H9 (cell line): ENCODE results near the gene VASN. TPM values are rescaled to one million over a fixed set of nuclear protein-coding genes. Genes with fewer than 3 reads are reported as not detected.

Experiments
- DNase-seq: peaks from one replicate; pipeline ENCODE4 v3.0.0-alpha.2; 2017
- H2AFZ ChIP-seq: one replicate; pipeline ENCODE4 v1.6.1; 2013; ENCODE audit warnings: mild to moderate bottlenecking, low read length, control low read depth, moderate library complexity
- H2AK5ac ChIP-seq: 2 replicates; pipeline ENCODE4 v1.6.1; 2013; ENCODE audit warnings: low read length, control low read depth, mixed read lengths; ENCODE audit not compliant: insufficient read length
- H2BK120ac ChIP-seq: one replicate; pipeline ENCODE4 v1.6.1; 2013; ENCODE audit warnings: low read depth, mild to moderate bottlenecking, low read length, control low read depth, inconsistent platforms; ENCODE audit not compliant: poor library complexity, severe bottlenecking
- H2BK12ac ChIP-seq: 2 replicates; pipeline ENCODE4 v1.6.1; 2013; ENCODE audit warnings: low read length, control low read depth, mixed read lengths, low read depth; ENCODE audit not compliant: insufficient read length
- H2BK15ac ChIP-seq: 2 replicates; pipeline ENCODE4 v1.6.1; 2013; ENCODE audit warnings: low read depth, low read length, control low read depth
- H2BK20ac ChIP-seq: one replicate; pipeline ENCODE4 v1.6.1; 2013; ENCODE audit warnings: low read depth, mild to moderate bottlenecking, low read length, control low read depth, inconsistent platforms; ENCODE audit not compliant: poor library complexity, severe bottlenecking
- H2BK5ac ChIP-seq: 2 replicates; pipeline ENCODE4 v1.6.1; 2013; ENCODE audit warnings: low read length, control low read depth, mixed read lengths; ENCODE audit not compliant: insufficient read length
- H3K14ac ChIP-seq: 2 replicates; pipeline ENCODE4 v1.6.1; 2013; ENCODE audit warnings: low read length, control low read depth; ENCODE audit not compliant: insufficient read depth
- H3K18ac ChIP-seq: 2 replicates; pipeline ENCODE4 v1.6.1; 2013; ENCODE audit warnings: low read depth, mild to moderate bottlenecking, mixed read lengths, low read length, control low read depth; ENCODE audit not compliant: insufficient read length
- H3K23ac ChIP-seq: 2 replicates; pipeline ENCODE4 v1.6.1; 2013; ENCODE audit warnings: low read length, control low read depth, mixed read lengths, low read depth; ENCODE audit not compliant: insufficient read length
- H3K23me2 ChIP-seq: 2 replicates; pipeline ENCODE4 v1.6.1; 2013; ENCODE audit warnings: low read depth, mild to moderate bottlenecking, mixed read lengths, low read length, control low read depth; ENCODE audit not compliant: insufficient read length, poor library complexity, severe bottlenecking
- H3K27ac ChIP-seq: 2 replicates; pipeline ENCODE4 v1.5.1; 2013; ENCODE audit warnings: low read length, control low read depth, mixed read lengths, low read depth; ENCODE audit not compliant: insufficient read length
- H3K27me3 ChIP-seq: 2 replicates; pipeline ENCODE4 v1.6.1; 2013; ENCODE audit warnings: low read length, control low read depth, inconsistent platforms; ENCODE audit not compliant: insufficient read depth
- H3K4ac ChIP-seq: 2 replicates; pipeline ENCODE4 v1.6.1; 2013; ENCODE audit warnings: low read depth, mild to moderate bottlenecking, control low read depth, inconsistent platforms, low read length, moderate library complexity
- H3K4me1 ChIP-seq: 2 replicates; pipeline ENCODE4 v1.6.1; 2013; ENCODE audit warnings: low read length, control low read depth, inconsistent platforms; ENCODE audit not compliant: insufficient read depth
- H3K4me2 ChIP-seq: 2 replicates; pipeline ENCODE4 v1.6.1; 2013; ENCODE audit warnings: low read length, control low read depth, mixed read lengths; ENCODE audit not compliant: insufficient read length, insufficient read depth
- H3K56ac ChIP-seq: 2 replicates; pipeline ENCODE4 v1.6.1; 2013; ENCODE audit warnings: low read depth, mild to moderate bottlenecking, mixed read lengths, low read length, control low read depth; ENCODE audit not compliant: insufficient read length
- H3K79me1 ChIP-seq: 2 replicates; pipeline ENCODE4 v1.6.1; 2013; ENCODE audit warnings: low read depth, mild to moderate bottlenecking, moderate library complexity, low read length, control low read depth, inconsistent platforms; ENCODE audit not compliant: insufficient read depth, poor library complexity, severe bottlenecking
- H3K79me2 ChIP-seq: 2 replicates; pipeline ENCODE4 v1.6.1; 2013; ENCODE audit warnings: low read length, control low read depth, inconsistent platforms; ENCODE audit not compliant: insufficient read depth
- H3K9ac ChIP-seq: 2 replicates; pipeline ENCODE4 v1.6.1; 2013; ENCODE audit warnings: low read length, control low read depth, mixed read lengths; ENCODE audit not compliant: insufficient read length; ENCODE audit errors: extremely low read depth
- H3K9me3 ChIP-seq: one replicate; pipeline ENCODE4 v1.6.1; 2013; ENCODE audit warnings: low read depth, low read length, inconsistent platforms; ENCODE audit not compliant: control insufficient read depth
- H3T11ph ChIP-seq: one replicate; pipeline ENCODE4 v1.6.1; 2013; ENCODE audit warnings: mild to moderate bottlenecking, low read length, control low read depth, inconsistent platforms
- H4K20me1 ChIP-seq: one replicate; pipeline ENCODE4 v1.6.1; 2013; ENCODE audit not compliant: control insufficient read depth, insufficient read length, insufficient read depth
- H4K5ac ChIP-seq: 2 replicates; pipeline ENCODE4 v1.6.1; 2013; ENCODE audit warnings: low read depth, mild to moderate bottlenecking, mixed read lengths, low read length, control low read depth; ENCODE audit not compliant: insufficient read length
- H4K8ac ChIP-seq: replicated peaks from 2 replicates; pipeline ENCODE4 v1.6.1; 2013; ENCODE audit warnings: low read length, control low read depth, mixed read lengths, low read depth; ENCODE audit not compliant: insufficient read length
- H4K91ac ChIP-seq: 2 replicates; pipeline ENCODE4 v1.6.1; 2013; ENCODE audit warnings: low read depth, mild to moderate bottlenecking, moderate library complexity, mixed read lengths, low read length, control low read depth; ENCODE audit not compliant: insufficient read length
- H3K27ac Mint-ChIP-seq, 3 experiments: 2 replicates in 2 of 3; 3 replicates in 1 of 3; pipeline ENCODE4 v1.8.0; 2020 to 2021; ENCODE audit warnings: mixed read lengths in 3 of 3, mild to moderate bottlenecking in 1 of 3, moderate library complexity in 1 of 3
- H3K27me3 Mint-ChIP-seq: 2 replicates; pipeline ENCODE4 v1.8.0; 2021; ENCODE audit warnings: low read depth, mild to moderate bottlenecking, moderate library complexity, mixed read lengths
- H3K36me3 Mint-ChIP-seq, 3 experiments: 2 replicates in 2 of 3; 3 replicates in 1 of 3; pipeline ENCODE4 v1.8.0; 2020 to 2021; ENCODE audit warnings: low read depth in 3 of 3, mixed read lengths in 3 of 3; ENCODE audit not compliant: insufficient read depth in 1 of 3
- H3K4me1 Mint-ChIP-seq, 2 experiments: 2 replicates each; pipeline ENCODE4 v1.8.0; 2020; ENCODE audit warnings: mixed read lengths in 2 of 2
- H3K4me3 Mint-ChIP-seq, 2 experiments: 2 replicates in 1 of 2; 3 replicates in 1 of 2; pipeline ENCODE4 v1.8.0; 2020 to 2021; ENCODE audit warnings: mild to moderate bottlenecking in 2 of 2, mixed read lengths in 2 of 2, moderate library complexity in 1 of 2
- H3K9me3 Mint-ChIP-seq, 2 experiments: 2 replicates in 1 of 2; 3 replicates in 1 of 2; pipeline ENCODE4 v1.8.0; 2020; ENCODE audit warnings: mild to moderate bottlenecking in 2 of 2, mixed read lengths in 2 of 2, moderate library complexity in 1 of 2
- WGBS: extraction: QIAGEN DNeasy Blood & Tissue Kit; methylation state at CpG from one replicate; pipeline ENCODE4 v1.1.7; 2013; ENCODE audit warnings: missing lambda C conversion rate, low lambda C conversion rate, mixed read lengths; ENCODE audit not compliant: insufficient read length; ENCODE audit errors: extremely low coverage; 5-methylcytosine and 5-hydroxymethylcytosine counted together
- total RNA-seq: library from RNA; stranded (reverse); gene quantifications from 2 replicates; pipeline ENCODE4 v1.2.1, GENCODE V29; 2021
- TF ChIP-seq, protein P1 (sequence below): fragments of 200-600 bp; sonication (generic); conservative IDR thresholded peaks from 3 replicates; pipeline ENCODE4 v1.8.0; 2021; ENCODE audit warnings: antibody characterized with exemption, mild to moderate bottlenecking

The VASN gene
- total RNA-seq, 1 experiment from 2014 or later: 11.0 TPM

DNA sequence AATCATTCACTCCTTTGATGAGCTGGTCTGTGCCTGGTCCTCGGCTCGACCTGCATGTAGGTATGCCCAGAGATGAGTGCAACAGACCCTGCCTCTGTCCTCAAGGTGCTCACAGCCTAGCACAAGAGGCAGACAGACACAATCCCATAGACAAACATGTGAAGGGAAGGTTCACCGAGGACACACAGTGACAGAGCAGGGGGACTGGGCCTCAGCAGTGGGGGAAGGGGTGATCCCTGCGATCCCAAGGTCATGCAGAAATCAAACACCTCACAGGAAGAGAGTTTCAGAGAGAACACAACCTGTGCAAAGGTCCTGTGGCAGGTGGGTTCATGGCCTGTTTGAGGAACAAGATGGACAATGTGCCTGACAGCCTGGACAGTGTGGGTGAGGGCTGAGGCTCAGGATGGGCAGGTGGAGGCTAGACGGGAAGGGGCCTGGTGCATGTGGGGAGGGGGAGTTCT, 4.2 kb upstream of the VASN start:
- Histone ChIP-seq H3K14ac (no peak overlapping the region; the same call in 1 of the 2 replicates), H4K8ac (no peak overlapping the region), H3K4me1 (no peaks in the 10 kb centered on the region), H2BK12ac (no peak overlapping the region), H2BK5ac (no peak overlapping the region), H3K27ac (no peak overlapping the region), H4K5ac (no peak overlapping the region), H3K23ac (no peak overlapping the region), H3K18ac (no peak overlapping the region), H2AFZ (no peak overlapping the region), H3K4ac (no peak overlapping the region), H3K4me2 (no peak overlapping the region), H4K20me1 (no peaks in the 10 kb centered on the region), H4K91ac (no peak overlapping the region), H2AK5ac (no peak overlapping the region), H3K79me2 (no peaks in the 10 kb centered on the region), H3K56ac (no peak overlapping the region), H2BK120ac (no peak overlapping the region), H2BK20ac (no peak overlapping the region), H3K27me3 (no peaks in the 10 kb centered on the region), H3K9me3 (no peaks in the 10 kb centered on the region), H3K79me1 (no peaks in the 10 kb centered on the region), H3K9ac (no peak overlapping the region), H3T11ph (no peak overlapping the region), H2BK15ac (no peak overlapping the region), H3K23me2 (no peaks in the 10 kb centered on the region)
- H3K4me3 Mint-ChIP-seq: no peak overlapping the region
- TF ChIP-seq, protein P1, sequence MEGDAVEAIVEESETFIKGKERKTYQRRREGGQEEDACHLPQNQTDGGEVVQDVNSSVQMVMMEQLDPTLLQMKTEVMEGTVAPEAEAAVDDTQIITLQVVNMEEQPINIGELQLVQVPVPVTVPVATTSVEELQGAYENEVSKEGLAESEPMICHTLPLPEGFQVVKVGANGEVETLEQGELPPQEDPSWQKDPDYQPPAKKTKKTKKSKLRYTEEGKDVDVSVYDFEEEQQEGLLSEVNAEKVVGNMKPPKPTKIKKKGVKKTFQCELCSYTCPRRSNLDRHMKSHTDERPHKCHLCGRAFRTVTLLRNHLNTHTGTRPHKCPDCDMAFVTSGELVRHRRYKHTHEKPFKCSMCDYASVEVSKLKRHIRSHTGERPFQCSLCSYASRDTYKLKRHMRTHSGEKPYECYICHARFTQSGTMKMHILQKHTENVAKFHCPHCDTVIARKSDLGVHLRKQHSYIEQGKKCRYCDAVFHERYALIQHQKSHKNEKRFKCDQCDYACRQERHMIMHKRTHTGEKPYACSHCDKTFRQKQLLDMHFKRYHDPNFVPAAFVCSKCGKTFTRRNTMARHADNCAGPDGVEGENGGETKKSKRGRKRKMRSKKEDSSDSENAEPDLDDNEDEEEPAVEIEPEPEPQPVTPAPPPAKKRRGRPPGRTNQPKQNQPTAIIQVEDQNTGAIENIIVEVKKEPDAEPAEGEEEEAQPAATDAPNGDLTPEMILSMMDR: no peak
- H3K36me3 Mint-ChIP-seq: no peaks in the 10 kb centered on the region; a peak in 1 of 7 replicates
- no peak for DNase-seq
- no peaks in the 10 kb centered on the region for H3K9me3 Mint-ChIP-seq
- no peaks in the 10 kb centered on the region for H3K27me3 Mint-ChIP-seq
- no CpG with 5 or more reads among the region's 5 CpGs for WGBS
- peaks cover 3 to 5% of the 10 kb centered on the region in 2 experiments; a peak in 3 of 4 replicates for H3K4me1 Mint-ChIP-seq
- H3K27ac Mint-ChIP-seq: no peak overlapping the region
